HL-60/S4 treated with phorbol 12-myristate 13-acetate at 8.2 ng/mL for 4 days and 3 days (cell line): Measurements from ENCODE around the gene ST6GALNAC4.

Experiments used
- in situ Hi-C: fragments of 300-500 bp; cut with MboI; formaldehyde crosslinking; loops from 2 replicates; pipeline ENCODE4 v1.15.0; 2022; ENCODE audit warnings: low sequenced_read_pairs

ST6GALNAC4 gene

DNA sequence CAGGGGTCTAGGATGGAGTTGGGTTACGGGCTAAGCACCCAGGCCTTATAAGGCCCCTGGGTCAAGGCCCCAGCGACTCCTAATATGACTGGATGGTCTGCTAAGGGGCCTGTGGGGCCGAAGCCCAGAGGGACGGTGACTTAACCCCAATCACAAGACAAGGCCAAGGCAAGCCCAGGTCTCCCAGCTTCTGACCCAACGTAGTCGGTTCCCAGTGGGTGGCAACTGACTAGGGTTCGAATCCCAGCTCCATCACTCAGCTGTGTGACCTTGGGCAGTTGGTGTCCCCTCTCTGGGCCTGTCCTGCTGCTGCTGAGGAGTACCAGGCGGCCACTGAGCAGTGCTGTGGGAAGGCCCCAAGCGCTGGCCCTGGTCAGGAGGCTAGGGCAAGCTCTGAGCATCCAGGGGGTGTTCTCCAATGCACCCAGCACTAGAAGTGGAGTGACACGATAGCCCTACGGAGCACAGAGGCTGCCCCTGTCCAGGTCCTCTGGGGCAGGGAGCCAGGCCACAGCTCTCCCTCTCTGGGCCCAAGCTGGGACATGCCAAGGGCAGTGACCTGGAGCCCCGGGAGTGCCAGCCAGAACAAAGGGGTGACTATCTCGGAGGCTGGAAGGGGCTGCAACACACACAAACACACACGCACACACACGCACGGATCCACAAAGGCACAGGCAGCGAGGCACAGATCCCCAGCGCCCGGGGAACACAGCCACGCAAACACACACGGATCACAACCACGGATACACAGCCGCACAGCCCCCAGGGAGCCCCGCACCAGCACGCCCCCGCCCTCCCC lies 39.9 kb downstream of the ST6GALNAC4 start:
- in situ Hi-C loops: loop anchor here (10.0 kb wide), 2 partner anchors 58 to 142 kb away; partner anchors contain the start of genes DPM2, PIP5KL1 and TOR2A

DNA sequence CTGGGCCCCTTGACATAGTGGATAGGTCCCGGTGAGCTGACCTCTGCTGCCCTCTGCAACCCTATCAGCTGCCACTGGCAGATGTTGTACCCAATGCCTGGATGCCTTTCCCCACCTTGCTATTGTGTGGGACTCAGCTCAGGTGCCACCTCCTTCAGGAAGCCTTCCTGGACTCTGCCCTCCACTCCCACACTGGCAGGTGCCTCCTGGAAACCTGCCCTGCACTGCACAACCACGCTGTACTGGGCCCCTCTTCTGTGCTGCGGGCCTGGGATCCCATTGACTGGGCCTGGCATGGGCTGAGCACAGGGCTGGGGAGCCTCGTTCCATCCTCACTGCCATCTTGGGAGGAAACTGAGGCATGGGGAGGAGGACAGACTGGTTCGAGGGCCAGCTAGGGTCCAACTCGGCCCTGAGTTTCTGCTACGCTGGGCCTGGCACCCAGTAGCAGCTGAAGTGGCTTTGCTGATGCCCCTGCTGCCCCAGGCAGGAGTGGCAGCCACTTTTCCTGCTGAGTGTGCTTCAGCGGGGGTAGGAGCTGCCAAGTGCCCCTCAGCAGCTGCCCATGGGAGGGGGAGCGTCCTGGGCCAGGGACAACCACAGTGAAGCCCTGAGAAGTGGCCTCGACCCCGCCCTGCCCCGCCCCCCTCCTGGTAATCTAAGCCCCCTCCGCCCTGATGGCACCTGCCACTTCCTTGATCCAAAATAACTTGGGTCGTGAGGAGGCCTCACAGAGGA lies 40.6 kb downstream of the ST6GALNAC4 start:
- in situ Hi-C loops: loop anchor here (10.0 kb wide), 2 partner anchors 59 to 141 kb away; partner anchors contain the start of genes DPM2, PIP5KL1 and TOR2A

DNA sequence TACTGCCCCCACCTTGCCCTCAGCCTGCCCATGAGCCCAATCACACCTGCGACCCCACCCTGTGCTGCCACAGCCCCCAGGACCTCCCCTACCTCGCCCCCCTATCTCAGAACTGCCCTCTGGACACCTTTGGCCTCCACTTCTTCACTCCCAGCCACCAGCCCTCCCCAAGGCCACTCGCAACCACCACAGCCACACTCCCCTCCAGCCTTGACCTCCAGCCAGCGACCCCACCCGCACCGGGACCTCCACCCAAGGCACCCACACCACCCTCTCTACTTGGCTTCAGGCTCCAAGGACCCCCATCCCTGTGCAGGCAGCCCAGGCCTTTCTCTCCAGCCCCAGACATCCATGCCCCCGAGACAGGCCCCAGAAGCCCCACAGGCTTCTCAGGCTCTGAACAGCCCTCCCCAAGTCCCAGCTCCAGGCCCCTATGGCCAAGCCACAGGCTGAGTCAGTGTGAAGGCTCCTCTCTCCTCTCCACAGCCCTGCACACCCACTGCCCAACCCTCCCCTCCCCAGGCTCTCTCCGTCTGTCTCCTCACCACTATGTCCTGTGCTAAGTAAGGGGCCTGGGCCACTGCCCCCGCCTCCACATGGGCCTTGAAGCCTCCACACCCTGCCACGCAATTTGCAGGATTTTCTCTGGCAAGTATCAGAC lies 41.4 kb downstream of the ST6GALNAC4 start:
- in situ Hi-C loops: loop anchor here (10.0 kb wide), 2 partner anchors 59 to 141 kb away; partner anchors contain the start of genes DPM2, PIP5KL1 and TOR2A

DNA sequence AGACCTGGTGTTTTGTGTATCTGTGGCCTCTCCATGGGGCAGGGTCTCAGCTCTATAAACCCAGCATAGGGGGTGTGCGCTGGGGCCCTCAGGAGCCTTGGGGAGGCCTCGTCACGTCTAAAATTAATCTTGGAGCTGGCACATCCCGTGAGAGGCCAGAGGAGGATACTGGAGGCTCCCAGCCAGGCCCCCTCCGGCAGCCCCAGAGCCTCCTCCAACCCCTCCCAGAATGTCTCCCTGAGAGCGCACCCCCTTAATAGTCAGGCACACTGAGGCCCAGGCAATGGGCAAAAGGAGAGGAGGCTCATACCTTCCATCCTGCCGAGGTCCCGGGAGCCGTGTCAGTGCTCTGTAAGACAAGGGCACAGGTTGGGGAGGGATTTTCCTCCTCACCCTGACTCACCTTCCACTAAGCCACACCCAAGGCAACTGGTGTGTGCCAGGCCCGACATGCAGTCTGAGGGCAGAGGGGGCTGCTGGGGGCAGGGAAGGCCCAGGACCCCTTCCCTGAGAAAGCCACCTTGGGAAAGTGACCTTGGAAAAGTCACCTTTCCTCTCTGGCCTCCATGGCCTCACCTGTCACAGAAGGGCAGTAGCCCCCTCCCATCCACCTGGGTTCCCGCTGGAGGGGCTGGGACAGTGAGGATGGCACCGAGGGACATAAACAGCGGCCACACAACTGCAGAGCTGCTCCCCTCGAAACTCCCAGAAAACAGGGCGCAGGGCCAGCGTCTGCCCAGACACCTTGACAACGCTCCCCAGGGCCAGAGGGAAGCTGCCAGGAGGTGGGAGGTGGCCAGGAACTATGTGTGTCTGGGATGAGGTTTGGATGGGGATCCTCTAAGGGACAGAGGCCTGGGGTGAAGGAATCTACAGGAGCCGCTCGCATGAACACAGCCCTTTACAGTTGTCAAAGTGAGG lies 42.3 kb downstream of the ST6GALNAC4 start:
- in situ Hi-C loops: loop anchor here (10.0 kb wide), 2 partner anchors 60 to 140 kb away; partner anchors contain the start of genes DPM2, PIP5KL1 and TOR2A

DNA sequence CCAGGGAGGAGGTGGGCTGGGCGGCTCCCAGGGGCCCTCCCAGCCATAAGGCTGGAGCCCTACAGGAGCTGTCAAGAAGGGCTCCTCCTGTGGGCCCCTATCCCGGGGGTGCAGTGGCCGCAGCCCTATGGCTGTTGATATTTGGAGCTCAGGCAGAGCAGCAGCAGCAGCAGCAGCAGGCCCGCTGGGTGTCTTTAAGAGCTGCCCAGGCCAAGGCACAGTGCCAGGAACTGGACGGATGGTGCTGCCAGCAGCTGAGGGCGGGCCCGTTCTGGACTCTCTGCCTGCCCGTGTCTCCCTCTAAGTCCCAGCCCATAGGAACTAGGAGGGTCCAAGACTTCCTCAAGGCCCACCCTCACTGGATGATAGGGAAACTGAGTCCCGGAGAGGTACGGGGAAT lies 43.0 kb downstream of the ST6GALNAC4 start:
- in situ Hi-C loops: loop anchor here (10.0 kb wide), 2 partner anchors 61 to 139 kb away; partner anchors contain the start of genes DPM2, PIP5KL1 and TOR2A

DNA sequence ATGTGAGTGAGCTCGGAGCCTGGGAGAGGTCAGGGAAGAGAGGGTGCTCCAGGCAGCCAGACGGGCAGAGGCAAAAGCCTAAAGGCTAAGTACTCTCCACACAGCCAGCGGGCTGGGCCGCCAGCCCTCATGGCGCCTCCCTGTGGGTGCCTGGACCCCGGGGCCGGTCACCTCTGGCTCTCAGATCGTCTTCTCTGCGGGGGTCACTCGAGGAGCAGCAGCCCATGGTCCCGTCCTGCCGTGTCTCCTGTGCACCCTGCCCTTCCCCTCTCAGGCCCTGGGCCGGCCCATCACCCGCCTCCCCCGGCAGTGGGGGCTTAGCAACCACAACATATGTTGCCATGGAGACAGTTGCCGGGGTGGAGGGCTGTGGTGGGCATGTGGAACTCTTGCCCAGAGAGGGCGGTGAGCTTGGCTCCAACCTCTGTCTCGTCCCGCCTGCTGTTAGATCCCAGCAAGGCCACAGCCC lies 43.6 kb downstream of the ST6GALNAC4 start:
- in situ Hi-C loops: loop anchor here (10.0 kb wide), 2 partner anchors 62 to 138 kb away; partner anchors contain the start of genes DPM2, PIP5KL1 and TOR2A

DNA sequence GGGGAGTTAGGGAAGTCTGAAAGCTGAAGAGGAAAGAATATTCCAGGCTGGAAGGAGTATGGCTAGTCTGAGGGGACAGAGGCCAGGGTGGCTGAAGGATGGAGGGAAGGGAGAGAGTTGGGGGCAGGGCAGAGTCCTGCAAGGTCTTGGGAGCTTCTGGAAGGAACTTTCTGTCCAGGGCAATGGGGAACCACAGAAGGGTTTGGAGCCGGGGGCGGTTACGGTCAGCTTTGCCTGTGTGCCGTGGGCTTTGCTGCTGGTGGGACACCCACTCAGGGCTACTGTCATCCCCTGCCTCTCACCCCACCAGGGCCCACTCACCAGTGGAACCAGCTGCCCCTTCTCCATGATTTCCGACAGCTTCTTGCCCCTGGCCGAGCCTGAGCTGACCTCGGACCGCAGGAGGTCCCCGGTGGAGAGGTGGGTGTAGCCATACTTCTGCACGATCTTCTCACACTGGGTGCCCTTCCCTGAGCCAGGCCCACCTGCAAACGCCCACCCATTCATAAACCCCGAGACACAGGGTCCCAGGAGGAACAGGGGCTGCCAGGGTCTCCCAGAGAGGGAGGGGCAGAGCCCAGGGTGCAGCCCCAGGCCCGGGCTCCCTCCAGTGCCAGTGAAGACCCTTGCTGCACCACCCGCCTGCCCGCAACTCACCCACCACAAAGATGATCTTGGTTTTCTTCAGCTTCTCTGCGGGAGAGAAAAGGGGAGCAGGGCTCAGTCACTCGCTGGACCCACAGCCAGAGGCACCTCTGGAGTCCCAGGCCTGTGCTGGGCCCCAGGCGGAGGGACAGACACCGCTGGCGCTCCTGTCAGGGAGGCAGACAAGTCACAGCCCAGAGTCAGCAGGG lies 44.2 kb downstream of the ST6GALNAC4 start:
- in situ Hi-C loops: loop anchor here (10.0 kb wide), 2 partner anchors 62 to 138 kb away; partner anchors contain the start of genes DPM2, PIP5KL1 and TOR2A

DNA sequence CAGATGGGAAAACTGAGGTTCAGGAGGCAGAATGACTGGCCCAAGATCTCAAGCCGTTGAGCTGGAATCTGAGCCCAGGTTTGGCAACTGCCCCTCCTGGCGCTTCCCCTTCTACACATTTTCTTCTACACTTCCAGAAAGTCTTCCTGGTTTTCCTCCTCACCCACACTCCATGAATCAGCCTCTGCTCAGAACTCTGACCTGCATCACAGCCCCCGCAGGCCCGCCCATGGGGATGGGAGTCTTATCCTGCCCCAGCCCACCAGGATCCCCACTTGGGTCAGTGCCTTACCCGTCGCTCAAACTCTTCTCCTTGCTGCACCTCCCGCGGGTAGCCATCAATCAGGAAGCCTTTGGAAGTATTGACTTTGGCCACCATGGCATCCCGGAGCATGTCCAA lies 45.3 kb downstream of the ST6GALNAC4 start:
- in situ Hi-C loops: loop anchor here (10.0 kb wide), 2 partner anchors 63 to 137 kb away; partner anchors contain the start of genes DPM2, PIP5KL1 and TOR2A

DNA sequence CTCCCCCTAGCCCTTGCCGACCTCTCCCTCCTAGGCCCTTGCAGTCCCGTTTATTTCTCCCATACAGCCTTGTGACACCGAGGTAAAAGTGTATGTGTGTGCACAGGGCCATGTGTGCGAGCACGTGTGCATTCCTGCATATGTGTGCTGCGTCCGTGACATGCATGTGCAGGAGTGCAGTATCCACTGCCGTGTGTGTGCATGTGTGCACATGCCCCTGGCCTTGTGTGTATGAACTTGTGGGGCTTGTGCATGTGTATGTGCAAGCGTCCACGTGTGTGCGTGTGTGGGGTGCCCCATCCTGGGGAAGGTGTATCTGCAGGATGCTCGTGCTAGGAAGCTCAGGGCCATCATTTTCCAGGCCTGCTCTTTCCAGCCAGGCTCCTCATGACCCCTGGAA lies 46.0 kb downstream of the ST6GALNAC4 start:
- in situ Hi-C loops: loop anchor here (10.0 kb wide), 2 partner anchors 64 to 136 kb away; partner anchors contain the start of genes DPM2, PIP5KL1 and TOR2A

DNA sequence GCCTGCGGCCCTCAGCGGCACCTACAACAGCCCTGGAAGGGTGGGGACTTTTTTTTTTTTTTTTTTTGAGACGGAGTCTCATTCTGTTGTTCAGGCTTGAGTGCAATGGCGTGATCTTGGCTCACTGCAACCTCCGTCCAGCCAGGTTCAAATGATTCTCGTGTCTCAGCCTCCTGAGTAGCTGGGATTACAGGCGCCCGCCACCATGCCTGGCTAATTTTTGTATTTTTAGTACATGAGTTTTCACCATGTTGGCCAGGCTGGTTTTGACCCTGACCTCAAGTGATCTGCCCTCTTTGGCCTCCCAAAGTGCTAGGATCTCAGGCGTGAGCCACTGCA lies 46.7 kb downstream of the ST6GALNAC4 start:
- in situ Hi-C loops: loop anchor here (10.0 kb wide), 2 partner anchors 65 to 135 kb away; partner anchors contain the start of genes DPM2, PIP5KL1 and TOR2A

DNA sequence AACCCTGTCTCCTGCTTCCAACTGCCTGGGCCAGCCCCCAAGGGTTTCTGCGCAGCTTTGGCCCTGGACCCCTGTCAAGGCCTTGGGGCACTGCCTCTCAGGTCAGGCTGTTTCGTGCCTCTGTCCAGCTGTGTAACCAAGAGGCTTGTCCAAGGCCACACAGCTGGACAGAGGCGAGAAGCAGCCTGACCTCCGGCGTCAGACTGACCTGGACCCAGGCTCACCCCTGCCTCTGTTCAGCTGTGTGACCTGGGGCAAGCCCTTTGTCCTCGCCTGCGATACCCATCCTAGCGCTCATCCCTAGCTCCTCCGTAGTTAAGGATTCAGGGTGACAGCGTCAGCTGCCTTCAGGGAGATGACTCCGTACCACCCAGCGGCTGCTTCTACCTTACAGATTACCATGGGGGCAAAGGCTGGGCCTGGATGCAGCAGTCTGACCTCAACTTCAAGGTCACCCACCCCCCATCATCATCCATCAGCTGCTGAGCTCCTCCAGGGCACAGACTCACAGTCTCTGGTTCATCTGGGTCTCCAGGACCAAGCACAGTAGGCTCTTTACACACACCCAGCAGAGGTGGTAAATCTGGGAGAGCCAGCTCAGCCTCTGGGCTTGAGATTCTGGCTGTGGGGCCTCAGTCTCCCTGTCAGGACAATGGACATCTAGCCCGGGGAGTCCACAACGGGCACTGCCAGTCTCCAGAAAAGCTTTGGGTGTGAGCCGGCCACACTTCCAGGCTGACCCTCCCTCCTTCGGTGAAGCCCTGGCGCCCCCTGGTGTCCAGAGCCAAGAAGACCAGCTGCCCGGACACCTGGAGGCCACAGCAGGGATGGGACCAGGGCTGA lies 47.3 kb downstream of the ST6GALNAC4 start:
- in situ Hi-C loops: loop anchor here (10.0 kb wide), 3 partner anchors 45 to 135 kb away; partner anchors contain the start of genes DPM2, PIP5KL1, ST6GALNAC4 and TOR2A

DNA sequence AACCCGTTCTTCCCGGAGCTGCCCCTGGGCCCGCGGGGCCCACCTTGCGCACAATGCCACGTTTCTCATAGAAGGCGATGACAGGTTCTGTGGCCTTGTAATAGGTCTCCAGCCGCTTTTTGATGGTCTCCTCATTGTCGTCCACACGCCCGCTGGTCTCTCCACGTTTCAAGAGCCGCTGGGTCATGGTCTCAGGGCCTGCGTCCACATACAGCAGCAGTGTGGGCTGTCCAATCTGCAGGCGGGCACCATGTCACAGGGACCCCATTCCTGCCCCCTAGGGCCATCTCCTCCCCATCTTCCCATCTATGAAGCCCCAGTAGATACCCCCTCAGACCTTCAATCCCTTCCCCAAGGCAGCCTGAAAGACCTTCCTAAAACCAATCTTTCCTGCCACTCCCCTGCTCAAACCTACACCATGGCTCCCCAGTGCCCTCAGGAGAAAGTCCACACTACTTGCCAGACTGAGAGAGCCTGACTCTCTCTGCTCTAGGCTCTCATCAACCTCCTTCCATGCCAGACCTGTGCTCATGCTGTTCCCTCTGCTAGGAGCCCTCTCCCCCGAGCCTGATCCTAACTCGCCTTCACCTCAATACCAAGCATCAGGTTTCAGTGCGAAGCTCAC lies 48.5 kb downstream of the ST6GALNAC4 start:
- in situ Hi-C loops: loop anchor here (10.0 kb wide), 1 partner anchor 46 kb away; the partner anchor contains the start of gene ST6GALNAC4

DNA sequence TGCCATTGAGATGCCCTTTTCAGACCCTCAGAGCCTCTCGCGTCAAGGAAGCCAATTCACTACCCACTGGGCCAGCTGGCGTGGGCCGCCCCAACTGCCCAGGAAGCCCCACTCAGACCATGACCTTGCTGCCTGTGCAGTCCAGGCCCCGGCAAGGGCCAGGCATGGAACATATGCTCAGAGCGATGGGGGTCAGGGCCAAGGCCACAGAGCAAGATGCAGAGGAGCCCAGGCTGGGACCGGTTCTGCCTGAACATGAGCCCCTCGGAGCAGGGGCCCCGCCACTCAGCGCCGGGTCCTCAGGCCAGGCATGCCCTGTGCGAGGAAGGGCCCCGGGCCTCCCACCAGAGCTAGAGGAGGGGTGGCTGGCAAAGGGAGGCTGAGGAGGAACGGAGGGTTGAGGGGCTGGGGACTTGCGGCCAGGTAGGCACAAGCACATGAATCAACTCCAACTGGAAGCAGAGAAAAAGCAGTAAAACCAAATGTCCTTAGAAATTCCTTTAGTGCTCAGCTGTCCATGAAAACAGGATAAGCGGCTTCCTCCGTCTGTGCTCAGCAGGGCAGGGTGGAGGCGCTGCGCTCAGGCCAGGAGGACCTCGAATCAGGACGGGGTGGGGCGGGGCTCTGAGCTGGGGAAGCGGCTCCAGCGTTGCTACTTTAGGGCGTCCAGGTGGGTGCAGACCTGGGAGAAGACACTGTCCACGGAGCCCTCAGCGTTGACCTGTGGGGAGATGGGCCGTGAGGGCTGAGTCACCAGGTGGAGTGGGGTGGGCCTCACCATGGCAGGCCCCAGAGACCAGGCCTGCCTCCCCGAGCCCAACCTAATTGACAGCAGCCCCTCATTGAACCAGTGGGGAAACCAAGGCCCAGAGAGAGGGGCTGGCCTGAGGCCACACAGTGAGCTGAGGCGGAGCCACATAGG lies 49.2 kb downstream of the ST6GALNAC4 start:
- in situ Hi-C loops: loop anchor here (10.0 kb wide), 1 partner anchor 47 kb away; the partner anchor contains the start of gene ST6GALNAC4

DNA sequence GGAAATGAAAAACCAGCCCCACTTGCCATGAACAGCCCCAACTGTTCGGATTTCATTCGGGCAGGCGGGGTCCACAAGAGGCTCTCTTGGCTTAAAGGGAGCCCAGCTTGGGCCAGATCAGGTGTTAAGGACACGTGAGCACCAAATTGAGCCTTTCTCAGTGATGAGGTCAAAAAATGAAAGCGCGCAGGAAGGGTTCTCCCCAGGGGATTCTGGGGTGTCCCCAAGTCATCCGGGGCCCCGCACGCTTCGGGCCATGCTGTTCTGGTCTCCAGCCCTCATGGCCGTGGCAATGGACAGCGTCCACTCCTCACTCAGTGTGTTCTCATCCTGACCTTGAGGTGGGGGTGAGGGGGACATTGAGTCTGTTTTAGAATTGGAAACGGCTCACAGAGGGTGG lies 50.3 kb downstream of the ST6GALNAC4 start:
- in situ Hi-C loops: loop anchor here (10.0 kb wide), 1 partner anchor 48 kb away; the partner anchor contains the start of gene ST6GALNAC4

DNA sequence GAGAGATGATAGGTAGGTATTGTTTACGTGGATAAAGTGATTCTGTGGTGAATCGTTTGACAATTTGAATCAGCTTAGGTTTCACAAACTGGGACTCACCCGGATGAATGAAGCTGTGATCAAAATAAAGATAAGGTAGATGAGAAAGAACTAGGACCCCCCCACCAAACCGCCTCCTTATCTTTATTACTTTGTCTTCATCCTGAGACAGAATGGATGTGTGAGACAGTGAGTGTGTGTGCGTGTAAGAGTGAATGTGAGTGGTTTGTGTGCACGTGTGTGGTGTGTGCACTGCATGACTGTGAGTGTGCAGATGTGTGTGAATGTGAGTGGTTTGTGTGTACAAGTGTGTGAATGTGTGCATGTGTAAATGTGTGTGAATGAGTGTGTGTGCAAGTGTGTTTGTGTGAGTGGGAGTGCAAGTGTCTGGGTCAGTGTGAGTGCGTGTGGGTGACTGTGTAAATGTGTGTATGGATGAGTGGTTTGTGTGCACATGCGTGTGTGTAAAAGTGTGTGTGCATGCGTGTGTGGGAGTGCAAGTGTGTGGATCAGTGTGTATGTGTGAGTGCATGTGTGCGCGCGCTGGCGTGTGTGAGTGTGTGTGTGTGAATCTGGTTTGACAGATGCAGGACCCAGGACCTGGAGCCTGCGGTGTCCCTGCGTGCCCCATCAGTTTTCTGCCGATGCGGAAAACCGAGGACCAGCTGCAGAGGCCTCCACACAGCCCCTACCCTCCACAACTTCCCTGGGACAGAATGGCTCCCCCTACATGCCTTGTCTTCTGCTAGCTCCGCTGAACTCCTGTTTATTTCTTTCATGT lies 51.0 kb downstream of the ST6GALNAC4 start:
- in situ Hi-C loops: loop anchor here (10.0 kb wide), 1 partner anchor 49 kb away; the partner anchor contains the start of gene ST6GALNAC4
